Calu3 (cell line): Measurements from ENCODE around the gene PTP4A1. TPM values are rescaled to one million over a fixed set of nuclear protein-coding genes. Genes with fewer than 3 reads are reported as not detected.

Source experiments
- BruUV-seq: library from RNA; stranded (reverse); fragments of 400-500 nt; replicated peaks from 2 replicates; lab custom pipeline; 2021; lab: Mats Ljungman, UMichigan
- CTCF ChIA-PET: fragments of 300-600 bp; sonication (Branson Sonifier 250); formaldehyde crosslinking; loops from one replicate; lab custom pipeline; 2022; ENCODE audit warnings: antibody characterized with exemption; lab: Charles Lee
- DNase-seq: peaks from one replicate; pipeline ENCODE4 v3.0.0; 2022
- H3K27ac Mint-ChIP-seq: one replicate; pipeline ENCODE4 v1.8.0; 2022; ENCODE audit warnings: mixed read lengths; ENCODE audit not compliant: unreplicated experiment
- H3K27me3 Mint-ChIP-seq: one replicate; pipeline ENCODE4 v1.8.0; 2022; ENCODE audit warnings: mixed read lengths; ENCODE audit not compliant: unreplicated experiment
- H3K36me3 Mint-ChIP-seq: one replicate; pipeline ENCODE4 v1.8.0; 2022; ENCODE audit warnings: mild to moderate bottlenecking, moderate library complexity, mixed read lengths; ENCODE audit not compliant: insufficient read depth, unreplicated experiment
- H3K4me1 Mint-ChIP-seq: one replicate; pipeline ENCODE4 v1.8.0; 2022; ENCODE audit warnings: mild to moderate bottlenecking, low read depth, mixed read lengths; ENCODE audit not compliant: unreplicated experiment
- H3K4me3 Mint-ChIP-seq: one replicate; pipeline ENCODE4 v1.8.0; 2022; ENCODE audit warnings: mild to moderate bottlenecking, low read depth, moderate library complexity, mixed read lengths; ENCODE audit not compliant: unreplicated experiment
- H3K9me3 Mint-ChIP-seq: one replicate; pipeline ENCODE4 v1.8.0; 2022; ENCODE audit warnings: low read depth, mixed read lengths; ENCODE audit not compliant: unreplicated experiment
- intact Hi-C: fragments of 100-400 bp; cut with micrococcal nuclease; formaldehyde crosslinking; loops from one replicate; pipeline ENCODE4 v1.10.0; 2022; ENCODE audit not compliant: unreplicated experiment
- total RNA-seq: library from RNA; stranded (reverse); gene quantifications from 2 replicates; pipeline ENCODE4 v1.2.3, GENCODE V29; 2022
- TF ChIP-seq, protein P1 (sequence below): fragments of 200-600 bp; IDR thresholded peaks from one replicate; pipeline ENCODE4 v1.8.0; 2022; ENCODE audit warnings: antibody characterized with exemption; ENCODE audit not compliant: unreplicated experiment

The PTP4A1 gene
- total RNA-seq, 1 experiment from 2014 or later = 97.3 TPM

GRCh38 chr6:63526931-63527330, 45.3 kb upstream of the PTP4A1 start:
- TF ChIP-seq, protein P1, sequence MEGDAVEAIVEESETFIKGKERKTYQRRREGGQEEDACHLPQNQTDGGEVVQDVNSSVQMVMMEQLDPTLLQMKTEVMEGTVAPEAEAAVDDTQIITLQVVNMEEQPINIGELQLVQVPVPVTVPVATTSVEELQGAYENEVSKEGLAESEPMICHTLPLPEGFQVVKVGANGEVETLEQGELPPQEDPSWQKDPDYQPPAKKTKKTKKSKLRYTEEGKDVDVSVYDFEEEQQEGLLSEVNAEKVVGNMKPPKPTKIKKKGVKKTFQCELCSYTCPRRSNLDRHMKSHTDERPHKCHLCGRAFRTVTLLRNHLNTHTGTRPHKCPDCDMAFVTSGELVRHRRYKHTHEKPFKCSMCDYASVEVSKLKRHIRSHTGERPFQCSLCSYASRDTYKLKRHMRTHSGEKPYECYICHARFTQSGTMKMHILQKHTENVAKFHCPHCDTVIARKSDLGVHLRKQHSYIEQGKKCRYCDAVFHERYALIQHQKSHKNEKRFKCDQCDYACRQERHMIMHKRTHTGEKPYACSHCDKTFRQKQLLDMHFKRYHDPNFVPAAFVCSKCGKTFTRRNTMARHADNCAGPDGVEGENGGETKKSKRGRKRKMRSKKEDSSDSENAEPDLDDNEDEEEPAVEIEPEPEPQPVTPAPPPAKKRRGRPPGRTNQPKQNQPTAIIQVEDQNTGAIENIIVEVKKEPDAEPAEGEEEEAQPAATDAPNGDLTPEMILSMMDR = no peak
- Mint-ChIP-seq H3K27me3 (no peaks in the 10 kb centered on the region), H3K4me1 (peaks cover 43% of the 10 kb centered on the region), H3K27ac (peak overlapping the region; percentile 87), H3K9me3 (no peaks in the 10 kb centered on the region), H3K4me3 (no peak overlapping the region), H3K36me3 (peaks cover 6% of the 10 kb centered on the region)
- intact Hi-C loops = no loop called here
- CTCF ChIA-PET = interaction anchor here (0.5 to 1.3 kb wide), 3 partner anchors 8 to 774 kb away, joined by 3 to 4 read pairs (median 3); no protein-coding TSS in a partner anchor
- no peak for DNase-seq
- no TSS peak for BruUV-seq

GRCh38 chr6:63527658-63528514, 44.4 kb upstream of the PTP4A1 start:
- Mint-ChIP-seq H3K4me1 (peaks cover 43% of the 10 kb centered on the region), H3K36me3 (peaks cover 6% of the 10 kb centered on the region), H3K27ac (peak overlapping the region; percentile 87), H3K27me3 (no peaks in the 10 kb centered on the region), H3K9me3 (no peaks in the 10 kb centered on the region), H3K4me3 (peak overlapping the region; percentile 26)
- intact Hi-C loops = no loop called here
- CTCF ChIA-PET = interaction anchor here (0.5 to 1.3 kb wide), 4 partner anchors 9 to 175 kb away, joined by 3 to 4 read pairs (median 3); no protein-coding TSS in a partner anchor
- peak; percentile 71 for DNase-seq
- BruUV-seq = TSS peak; percentile 53
- TF ChIP-seq, protein P1 = no peak

GRCh38 chr6:63529498-63529897, 42.8 kb upstream of the PTP4A1 start:
- peaks cover 6% of the 10 kb centered on the region for H3K36me3 Mint-ChIP-seq
- intact Hi-C loops = no loop called here
- H3K4me1 Mint-ChIP-seq = peaks cover 43% of the 10 kb centered on the region
- peak overlapping the region; percentile 43 for H3K27ac Mint-ChIP-seq
- CTCF ChIA-PET = no interaction called here
- TF ChIP-seq, protein P1 = no peak
- no peaks in the 10 kb centered on the region for H3K9me3 Mint-ChIP-seq
- H3K27me3 Mint-ChIP-seq = no peaks in the 10 kb centered on the region
- BruUV-seq = no TSS peak
- H3K4me3 Mint-ChIP-seq = peak overlapping the region; percentile 3
- DNase-seq = no peak

- TF ChIP-seq, protein P1 = no peak
- Mint-ChIP-seq H3K27me3 (no peaks in the 10 kb centered on the region), H3K4me1 (peaks cover 42% of the 10 kb centered on the region), H3K36me3 (peaks cover 6% of the 10 kb centered on the region), H3K27ac (no peak overlapping the region), H3K4me3 (no peak overlapping the region), H3K9me3 (no peaks in the 10 kb centered on the region)
- CTCF ChIA-PET = no interaction called here
- no TSS peak for BruUV-seq
- intact Hi-C loops = no loop called here
- DNase-seq = no peak
Observed at GRCh38 chr6:63530182-63530581, 42.1 kb upstream of the PTP4A1 start.
